Stimulated activated naive B cell treated with anti-CD40 and anti-IgM and Interleukin-4, amounts not matched to agents 10 μg/mL and 1 μg/mL and 100 μg/mL, for 72 hours (primary cell): ENCODE data around the gene EPYC.

Experiments
- ATAC-seq, 2 donors: fragments of 150-1000 bp; cut with Tn5 transposase; replicated peaks; 2 replicates each; pipeline ENCODE4 v1.10.0; 2021; ENCODE audit warnings: moderate library complexity in 1 of 2
- DNase-seq: peaks from one replicate; pipeline ENCODE4 v3.0.0; 2021
- H3K27ac Mint-ChIP-seq: one replicate; pipeline ENCODE4 v1.8.0; 2022; ENCODE audit warnings: mild to moderate bottlenecking, mixed read lengths
- H3K27me3 Mint-ChIP-seq, 2 donors: one replicate each; pipeline ENCODE4 v1.8.0; 2022; ENCODE audit warnings: mixed read lengths in 2 of 2
- H3K36me3 Mint-ChIP-seq, 2 donors: one replicate each; pipeline ENCODE4 v1.8.0; 2022; ENCODE audit warnings: mixed read lengths in 2 of 2, mild to moderate bottlenecking in 1 of 2
- H3K4me1 Mint-ChIP-seq, 2 donors: one replicate each; pipeline ENCODE4 v1.8.0; 2022; ENCODE audit warnings: mixed read lengths in 2 of 2, mild to moderate bottlenecking in 1 of 2
- H3K4me3 Mint-ChIP-seq, 2 donors: one replicate each; pipeline ENCODE4 v1.8.0; 2022; ENCODE audit warnings: mild to moderate bottlenecking in 2 of 2, mixed read lengths in 2 of 2, moderate library complexity in 1 of 2
- H3K9me3 Mint-ChIP-seq, 2 donors: one replicate each; pipeline ENCODE4 v1.8.0; 2022; ENCODE audit warnings: mixed read lengths in 2 of 2, mild to moderate bottlenecking in 1 of 2

EPYC gene

GRCh38 chr12:90954921-90955320 lies 49.9 kb downstream of the EPYC start, which contains the start of gene CCER1:
CCER1 (minus strand) TSS chr12:90955176; CDS start chr12:90954742, 434 bp downstream.
- H3K4me1 Mint-ChIP-seq = no peaks in the 10 kb centered on the region
- no peak within 1 kb of the TSS for H3K4me3 Mint-ChIP-seq
- H3K36me3 Mint-ChIP-seq = no peaks in the 10 kb centered on the region
- peaks cover 5 to 7% of the 10 kb centered on the region in 2 donors for H3K27me3 Mint-ChIP-seq
- H3K9me3 Mint-ChIP-seq = no peaks in the 10 kb centered on the region
- H3K27ac Mint-ChIP-seq = no peak within 1 kb of the TSS
- no peak for DNase-seq
- no peak for ATAC-seq

DNA sequence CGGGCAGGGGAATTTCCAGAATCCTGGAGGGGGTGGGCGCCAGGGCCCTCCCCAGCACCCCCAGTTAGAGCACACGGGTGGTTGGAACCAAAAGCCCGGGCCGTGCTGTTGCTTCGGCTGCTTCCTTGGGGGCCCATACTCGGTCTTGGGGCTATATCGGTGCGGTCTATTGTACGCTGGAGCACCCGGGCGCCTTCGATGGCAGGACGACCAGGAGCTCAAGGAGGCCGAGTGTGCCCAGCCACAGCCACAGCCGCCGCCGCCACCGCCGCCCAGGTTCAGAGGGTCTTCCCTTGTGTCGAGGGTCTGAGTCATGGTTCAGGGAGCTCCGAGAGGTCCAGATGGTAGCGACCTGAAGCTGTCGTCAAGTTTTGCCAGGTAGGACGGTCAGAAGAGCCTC lies 50.3 kb downstream of the EPYC start:
- ATAC-seq (no peak), DNase-seq (no peak)
- H3K4me1 Mint-ChIP-seq = no peaks in the 10 kb centered on the region
- peaks cover 5 to 7% of the 10 kb centered on the region in 2 donors for H3K27me3 Mint-ChIP-seq
- no peak overlapping the region for H3K27ac Mint-ChIP-seq
- H3K4me3 Mint-ChIP-seq = no peak overlapping the region
- H3K9me3 Mint-ChIP-seq = no peaks in the 10 kb centered on the region
- no peaks in the 10 kb centered on the region for H3K36me3 Mint-ChIP-seq

- Mint-ChIP-seq H3K4me3 (no peak overlapping the region), H3K27me3 (peaks cover 5 to 7% of the 10 kb centered on the region in 2 donors), H3K4me1 (no peaks in the 10 kb centered on the region), H3K9me3 (no peaks in the 10 kb centered on the region), H3K36me3 (no peaks in the 10 kb centered on the region), H3K27ac (no peak overlapping the region)
- peak in 1 of 2 donors; percentile 12 for ATAC-seq
- DNase-seq = no peak
These were observed 50.8 kb downstream of the EPYC start for GRCh38 chr12:90953956-90954421.

DNA sequence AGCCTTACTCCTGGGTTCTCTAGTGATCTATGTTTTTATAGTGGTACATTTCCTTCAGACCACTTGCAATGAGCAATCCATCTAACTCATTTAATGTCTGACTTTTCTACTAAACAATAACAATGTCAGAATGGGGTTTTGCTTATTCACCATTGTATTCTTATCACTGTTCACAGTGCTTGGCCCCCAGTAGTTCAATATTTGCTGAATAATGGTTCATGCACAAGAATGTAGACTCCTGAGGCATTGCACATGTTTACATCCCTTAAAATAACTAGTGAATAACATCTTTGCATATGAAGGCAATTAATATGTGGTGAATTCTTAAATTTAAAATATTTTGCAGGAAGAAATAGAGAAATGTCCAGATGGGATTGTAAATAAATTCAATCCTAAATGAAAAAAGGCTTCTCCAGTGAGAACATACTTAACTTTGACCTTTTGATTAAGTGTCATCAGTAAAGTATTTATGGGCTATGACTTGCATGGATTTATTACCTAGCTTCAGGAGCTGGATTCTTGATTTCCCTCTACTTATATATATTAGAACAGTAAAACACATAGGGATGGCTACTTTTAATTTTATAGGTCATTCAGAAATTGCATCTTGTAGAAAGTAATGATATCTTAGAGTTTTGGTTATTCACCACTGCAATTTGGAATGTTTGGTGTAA lies 53.2 kb downstream of the EPYC start:
- Mint-ChIP-seq H3K27me3 (peaks cover 5 to 7% of the 10 kb centered on the region in 2 donors), H3K36me3 (no peaks in the 10 kb centered on the region), H3K4me1 (no peaks in the 10 kb centered on the region), H3K4me3 (no peak overlapping the region), H3K27ac (no peak overlapping the region), H3K9me3 (no peaks in the 10 kb centered on the region)
- ATAC-seq (no peak), DNase-seq (no peak)

GRCh38 chr12:90947869-90948268 lies 56.9 kb downstream of the EPYC start:
- no peaks in the 10 kb centered on the region for H3K4me1 Mint-ChIP-seq
- DNase-seq = no peak
- H3K36me3 Mint-ChIP-seq = no peaks in the 10 kb centered on the region
- ATAC-seq = no peak
- H3K27ac Mint-ChIP-seq = no peak overlapping the region
- no peaks in the 10 kb centered on the region for H3K9me3 Mint-ChIP-seq
- H3K27me3 Mint-ChIP-seq = no peaks in the 10 kb centered on the region
- no peak overlapping the region for H3K4me3 Mint-ChIP-seq

DNA sequence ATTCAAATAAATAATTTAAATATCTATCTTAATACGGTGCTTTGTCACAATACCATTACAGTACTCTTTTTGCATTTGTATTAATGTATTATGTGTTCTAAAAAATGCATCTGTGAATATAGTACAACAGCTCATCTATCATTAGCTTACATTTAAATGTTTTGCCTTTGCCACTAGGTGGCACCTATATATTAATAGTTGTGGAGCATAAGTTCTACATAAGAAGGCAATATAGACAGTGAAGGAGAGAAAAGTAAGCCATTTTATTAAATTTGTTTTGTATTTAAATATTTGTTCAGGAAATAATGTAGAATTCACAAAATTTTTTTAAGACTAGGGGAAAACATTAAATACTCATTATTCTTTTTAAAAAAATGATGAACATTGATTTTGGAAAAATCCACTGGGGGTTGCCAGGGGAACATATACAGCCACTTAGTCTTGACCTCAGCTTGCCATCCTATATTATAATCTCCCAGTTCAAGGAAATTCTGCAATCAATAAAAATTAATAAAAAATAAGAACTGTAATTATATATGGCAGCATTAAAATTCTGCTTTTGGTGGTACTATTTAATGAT lies 59.6 kb downstream of the EPYC start:
- DNase-seq = no peak
- Mint-ChIP-seq H3K4me1 (no peaks in the 10 kb centered on the region), H3K27ac (no peak overlapping the region), H3K27me3 (no peaks in the 10 kb centered on the region), H3K9me3 (no peaks in the 10 kb centered on the region), H3K4me3 (no peak overlapping the region), H3K36me3 (no peaks in the 10 kb centered on the region)
- peak; percentile 69 to 70 for ATAC-seq

GRCh38 chr12:90943255-90943654 lies 61.5 kb downstream of the EPYC start:
- H3K27ac Mint-ChIP-seq = no peak overlapping the region
- H3K36me3 Mint-ChIP-seq = no peaks in the 10 kb centered on the region
- no peaks in the 10 kb centered on the region for H3K9me3 Mint-ChIP-seq
- ATAC-seq (no peak), DNase-seq (no peak)
- no peaks in the 10 kb centered on the region for H3K4me1 Mint-ChIP-seq
- H3K4me3 Mint-ChIP-seq = no peak overlapping the region
- peaks cover 5 to 6% of the 10 kb centered on the region in 2 donors for H3K27me3 Mint-ChIP-seq

DNA sequence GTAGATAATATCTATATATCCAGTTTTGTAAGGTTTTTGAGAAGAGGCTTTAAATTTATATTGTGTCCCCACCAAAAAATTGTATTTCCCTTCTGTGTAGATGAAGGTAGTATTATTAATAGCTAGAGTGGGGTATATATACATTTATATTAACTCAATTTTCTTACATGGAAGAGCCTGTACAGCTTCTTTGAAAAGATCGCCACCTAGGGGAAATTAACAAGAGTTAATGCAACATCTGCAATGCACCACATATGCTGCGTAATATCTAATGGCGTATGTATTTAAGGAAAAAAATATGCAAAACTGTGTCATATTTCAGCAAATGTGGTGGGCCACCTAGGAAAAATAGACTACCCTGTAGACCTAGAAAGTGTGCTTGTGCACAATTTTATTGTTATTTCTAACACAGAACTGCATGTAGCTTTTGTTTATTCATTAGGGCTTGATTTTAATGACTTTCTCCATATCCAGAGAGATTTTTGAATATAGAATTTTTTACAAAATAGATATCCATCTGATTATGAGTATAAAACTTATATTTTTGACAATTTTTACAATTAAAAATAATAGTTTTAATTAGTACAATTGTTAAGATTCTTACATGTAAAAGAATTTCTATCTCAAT lies 63.8 kb downstream of the EPYC start:
- H3K4me3 Mint-ChIP-seq = no peak overlapping the region

GRCh38 chr12:90939382-90939781 lies 65.4 kb downstream of the EPYC start:
- Mint-ChIP-seq H3K27me3 (peaks cover 14 to 25% of the 10 kb centered on the region in 2 donors), H3K27ac (no peak overlapping the region), H3K4me1 (no peaks in the 10 kb centered on the region), H3K9me3 (no peaks in the 10 kb centered on the region), H3K4me3 (no peak overlapping the region), H3K36me3 (no peaks in the 10 kb centered on the region)
- ATAC-seq (no peak), DNase-seq (no peak)

More for the DNA sequence above, 63.8 kb downstream of the EPYC start:
- H3K27me3 Mint-ChIP-seq = peaks cover 10 to 15% of the 10 kb centered on the region in 2 donors
- ATAC-seq = peak; percentile 72 to 73
- no peak overlapping the region for H3K27ac Mint-ChIP-seq
- no peaks in the 10 kb centered on the region for H3K36me3 Mint-ChIP-seq
- no peak for DNase-seq
- H3K4me1 Mint-ChIP-seq = no peaks in the 10 kb centered on the region
- no peaks in the 10 kb centered on the region for H3K9me3 Mint-ChIP-seq

DNA sequence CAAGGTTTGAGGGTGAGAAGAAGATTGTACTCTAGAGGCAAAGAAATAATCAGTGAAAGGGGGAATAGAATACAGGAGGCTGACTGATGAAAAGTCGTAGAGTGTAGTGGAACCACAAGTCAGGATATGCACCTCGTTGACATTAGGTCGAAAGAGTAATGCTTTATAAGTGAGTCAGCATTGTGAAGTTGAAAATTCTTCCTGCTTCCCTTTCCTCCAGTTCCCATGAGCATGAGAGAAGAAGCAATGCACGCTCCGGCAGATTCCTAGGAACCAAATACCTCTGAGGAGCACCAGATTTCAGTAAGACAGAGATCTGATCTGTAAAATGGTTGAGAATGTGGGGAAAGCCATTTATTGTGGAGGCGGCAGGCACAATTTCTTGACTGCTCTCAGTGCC lies 66.3 kb downstream of the EPYC start:
- no peak for ATAC-seq
- Mint-ChIP-seq H3K27ac (no peak overlapping the region), H3K27me3 (peaks cover 19 to 25% of the 10 kb centered on the region in 2 donors), H3K4me3 (no peak overlapping the region), H3K36me3 (no peaks in the 10 kb centered on the region), H3K9me3 (no peaks in the 10 kb centered on the region), H3K4me1 (no peaks in the 10 kb centered on the region)
- no peak for DNase-seq

DNA sequence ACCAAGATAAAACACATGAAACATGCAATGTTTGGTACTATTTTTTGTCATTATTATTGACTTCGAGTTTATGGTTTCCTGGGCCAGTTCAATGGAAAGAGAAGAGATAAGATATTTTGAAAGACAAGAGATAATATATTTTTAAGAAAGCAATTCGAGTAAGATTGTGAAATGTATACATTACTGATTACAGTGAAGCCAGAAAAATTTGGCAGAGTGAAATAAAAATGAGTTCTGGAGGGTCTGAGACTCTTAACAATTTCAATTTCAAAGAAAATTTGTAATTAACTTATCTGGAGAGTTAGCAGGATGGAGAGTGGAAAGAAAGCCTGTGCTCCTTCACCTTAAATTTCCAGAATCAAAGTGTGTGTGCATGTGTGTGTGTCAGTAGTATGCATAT lies 67.1 kb downstream of the EPYC start:
- ATAC-seq = no peak
- DNase-seq = no peak
- no peak overlapping the region for H3K4me3 Mint-ChIP-seq
- H3K4me1 Mint-ChIP-seq = no peaks in the 10 kb centered on the region
- no peaks in the 10 kb centered on the region for H3K9me3 Mint-ChIP-seq
- H3K27ac Mint-ChIP-seq = no peak overlapping the region
- H3K27me3 Mint-ChIP-seq = peaks cover 19 to 25% of the 10 kb centered on the region in 2 donors
- no peaks in the 10 kb centered on the region for H3K36me3 Mint-ChIP-seq

GRCh38 chr12:90936230-90937005 lies 68.4 kb downstream of the EPYC start:
- Mint-ChIP-seq H3K27me3 (peaks cover 19 to 25% of the 10 kb centered on the region in 2 donors), H3K9me3 (peaks cover 0 to 1% of the 10 kb centered on the region in 2 donors), H3K4me1 (no peaks in the 10 kb centered on the region), H3K36me3 (no peaks in the 10 kb centered on the region), H3K27ac (no peak overlapping the region), H3K4me3 (no peak overlapping the region)
- DNase-seq (no peak), ATAC-seq (no peak)

DNA sequence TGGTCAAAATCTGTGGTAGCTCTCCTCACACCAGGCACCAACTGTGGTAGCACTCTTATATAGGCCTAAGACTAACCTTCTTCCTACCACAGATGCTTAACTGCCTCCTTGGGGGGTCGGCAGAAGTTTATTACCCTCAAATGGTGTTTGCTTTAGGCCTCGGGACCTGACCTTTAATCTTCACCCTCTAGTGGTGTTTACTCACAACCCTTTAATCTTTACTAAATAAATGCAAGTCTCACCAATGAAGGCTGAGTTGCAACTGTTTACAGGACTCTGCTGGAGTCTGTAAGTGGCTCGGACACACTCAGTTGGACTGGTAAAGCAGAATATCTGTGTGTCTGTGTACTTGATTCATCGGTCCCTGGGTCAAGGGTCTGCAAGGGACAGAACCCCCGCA lies 79.2 kb downstream of the EPYC start:
- H3K36me3 Mint-ChIP-seq = no peaks in the 10 kb centered on the region
- no peaks in the 10 kb centered on the region for H3K4me1 Mint-ChIP-seq
- H3K27ac Mint-ChIP-seq = no peak overlapping the region
- ATAC-seq (no peak), DNase-seq (no peak)
- H3K4me3 Mint-ChIP-seq = no peak overlapping the region
- peaks cover 0 to 9% of the 10 kb centered on the region in 2 donors for H3K27me3 Mint-ChIP-seq
- H3K9me3 Mint-ChIP-seq = peaks cover 11 to 13% of the 10 kb centered on the region in 2 donors

DNA sequence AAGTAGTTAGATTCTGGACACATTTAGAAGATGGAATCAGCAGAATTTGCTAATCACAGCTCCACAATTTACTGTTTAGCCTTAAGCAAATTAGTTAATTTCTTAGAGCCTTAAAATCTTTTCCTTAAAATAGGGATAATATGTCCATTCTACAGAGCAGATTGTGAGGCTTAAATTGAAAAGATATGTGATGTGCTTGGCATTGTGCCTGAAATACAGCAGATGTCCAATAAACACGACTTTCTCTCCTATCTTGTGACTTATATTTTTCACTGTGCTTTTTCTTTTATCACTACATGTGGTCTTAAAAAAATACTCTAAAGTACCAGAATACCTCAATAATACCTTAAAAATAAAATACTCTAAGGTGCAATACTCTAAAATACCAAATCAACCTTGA lies 80.4 kb downstream of the EPYC start:
- H3K36me3 Mint-ChIP-seq = no peaks in the 10 kb centered on the region
- H3K27me3 Mint-ChIP-seq = peaks cover 0 to 9% of the 10 kb centered on the region in 2 donors
- no peaks in the 10 kb centered on the region for H3K4me1 Mint-ChIP-seq
- no peak overlapping the region for H3K27ac Mint-ChIP-seq
- no peak overlapping the region for H3K4me3 Mint-ChIP-seq
- peaks cover 5 to 8% of the 10 kb centered on the region in 2 donors for H3K9me3 Mint-ChIP-seq
- DNase-seq (no peak), ATAC-seq (no peak)
